NCI-H2171 treated with DMSO at 0.1 percent for 48 hours (cell line): Measurements from ENCODE around the gene IQSEC3.
"Not testable (repeated sequence)": the region's sequence is repeated elsewhere in the genome, so short reads cannot be mapped to it uniquely, and the experiment has no call there.

Source experiments
- DNase-seq: peaks from one replicate; lab custom pipeline; 2025; lab: John Stamatoyannopoulos, UW

Gene IQSEC3

GRCh38 chr12:52902-53734, 13.4 kb upstream of the IQSEC3 start:
- not testable (repeated sequence) for DNase-seq

GRCh38 chr12:53735-54730, 12.5 kb upstream of the IQSEC3 start:
- DNase-seq = no peak

GRCh38 chr12:54750-55535, 11.6 kb upstream of the IQSEC3 start:
- no peak for DNase-seq

- DNase-seq = no peak
Observed at GRCh38 chr12:56683-57346, 9.8 kb upstream of the IQSEC3 start.

- no peak for DNase-seq
Observed at GRCh38 chr12:57539-57938, 9.0 kb upstream of the IQSEC3 start.

- no peak for DNase-seq
Observed at GRCh38 chr12:58832-59231, 7.7 kb upstream of the IQSEC3 start.

- DNase-seq = not testable (repeated sequence)
Observed at GRCh38 chr12:61845-62244, 4.7 kb upstream of the IQSEC3 start.

GRCh38 chr12:65491-66063, 990 bp upstream of the IQSEC3 start:
- DNase-seq = not testable (repeated sequence)

- not testable (repeated sequence) for DNase-seq
Observed at GRCh38 chr12:66782-67504, 376 bp downstream of the IQSEC3 start.

- DNase-seq = not testable (repeated sequence)
Observed at GRCh38 chr12:69677-70076, 3.1 kb downstream of the IQSEC3 start.

- DNase-seq = not testable (repeated sequence)
Observed at GRCh38 chr12:70541-70940, 4.0 kb downstream of the IQSEC3 start.

GRCh38 chr12:72018-72417, 5.5 kb downstream of the IQSEC3 start:
- DNase-seq = not testable (repeated sequence)

- not testable (repeated sequence) for DNase-seq
Observed at GRCh38 chr12:74420-75190, 8.0 kb downstream of the IQSEC3 start.

GRCh38 chr12:75541-75940, 9.0 kb downstream of the IQSEC3 start:
- DNase-seq = not testable (repeated sequence)

- DNase-seq = not testable (repeated sequence)
Observed at GRCh38 chr12:76102-76501, 9.5 kb downstream of the IQSEC3 start.

GRCh38 chr12:76551-76950, 10.0 kb downstream of the IQSEC3 start:
- not testable (repeated sequence) for DNase-seq

GRCh38 chr12:77101-77719, 10.6 kb downstream of the IQSEC3 start:
- DNase-seq = not testable (repeated sequence)

GRCh38 chr12:77769-78383, 11.3 kb downstream of the IQSEC3 start:
- DNase-seq = not testable (repeated sequence)
